K562 (cell line): ENCODE data around the gene CD151. TPM values are rescaled to one million over a fixed set of nuclear protein-coding genes. Genes with fewer than 3 reads are reported as not detected.
A peak's percentile ranks its signal among the peaks of the same experiment; 100 is the strongest.

ENCODE experiments used
- ATAC-seq: fragments of 200-7000 bp; cut with Tn5 transposase; 3 replicates; pipeline ENCODE4 v1.9.1; 2020; ENCODE audit warnings: moderate library complexity
- BruUV-seq: library from RNA; stranded (reverse); fragments of 400-500 nt; replicated peaks from 2 replicates; lab custom pipeline; 2021; lab: Mats Ljungman, UMichigan
- CTCF ChIA-PET: fragments of 300-600 bp; formaldehyde crosslinking; extraction: SDS; loops from one replicate; lab custom pipeline; 2021; ENCODE audit warnings: low intra/inter-chr PET ratio; lab: Yijun Ruan, JAX
- POLR2A ChIA-PET: fragments of 300-600, 350-650 bp; sonication (Branson Sonifier 250); formaldehyde crosslinking; extraction: SDS; loops from one replicate; lab custom pipeline; 2021; ENCODE audit warnings: antibody characterized with exemption, inconsistent platforms; lab: Yijun Ruan, JAX
- DNase-seq, 4 experiments: peaks; one replicate each; pipeline versions ENCODE4 v3.0.0 to v3.0.0-alpha.2; 2011 to 2018; ENCODE audit warnings: low spot score in 3 of 4, mixed read lengths in 3 of 4; ENCODE audit errors: extremely low read depth in 1 of 4
- FAIRE-seq: peaks from 2 replicates; lab custom pipeline; 2011; peaks lifted over from hg19 to GRCh38; lab: Jason Lieb, UNC
- H2AFZ ChIP-seq: 2 replicates; pipeline ENCODE4 v1.6.0; 2011; ENCODE audit warnings: low read depth, low read length, control low read depth, inconsistent platforms
- H3K27ac ChIP-seq: fragments of 200-600 bp; 3 replicates; pipeline ENCODE4 v1.8.0; 2011; ENCODE audit warnings: low read depth, mild to moderate bottlenecking, control low read depth, inconsistent platforms, low read length, moderate library complexity, mixed read lengths; ENCODE audit errors: extremely low read depth
- H3K27me3 ChIP-seq, 2 experiments: fragments of 300-600 bp in 1 of 2; 2 replicates in 1 of 2; 3 replicates in 1 of 2; pipeline versions ENCODE4 v1.6.0 to v1.8.0; 2011; ENCODE audit warnings: inconsistent platforms in 2 of 2, low read length in 2 of 2, mild to moderate bottlenecking in 1 of 2, mixed read lengths in 1 of 2, moderate library complexity in 1 of 2; ENCODE audit not compliant: control insufficient read depth in 2 of 2, insufficient read depth in 2 of 2
- H3K36me3 ChIP-seq: fragments of 300-600 bp; 3 replicates; pipeline ENCODE4 v1.8.0; 2011; ENCODE audit warnings: mild to moderate bottlenecking, low read length, inconsistent platforms; ENCODE audit not compliant: control insufficient read depth, insufficient read depth
- H3K4me1 ChIP-seq, 2 experiments: fragments of 200-600 bp in 1 of 2; replicated peaks in 1 of 2; 2 replicates in 1 of 2; 3 replicates in 1 of 2; pipeline versions ENCODE4 v1.5.1 to v1.8.0; 2011; ENCODE audit warnings: inconsistent platforms in 2 of 2, low read length in 2 of 2, mild to moderate bottlenecking in 1 of 2, mixed read lengths in 1 of 2, moderate library complexity in 1 of 2; ENCODE audit not compliant: control insufficient read depth in 2 of 2, insufficient read depth in 2 of 2
- H3K4me2 ChIP-seq: 2 replicates; pipeline ENCODE4 v1.6.1; 2011; ENCODE audit warnings: low read length, control low read depth, inconsistent platforms, mixed read lengths; ENCODE audit not compliant: insufficient read depth
- H3K4me3 ChIP-seq: fragments of 200-600 bp; sonication (generic), shearing (Covaris generic); 2 replicates; pipeline ENCODE4 v1.5.1; 2016; ENCODE audit warnings: control low read depth, inconsistent platforms
- H3K79me2 ChIP-seq: fragments of 200-600 bp; 3 replicates; pipeline ENCODE4 v1.8.0; 2011; ENCODE audit warnings: low read length, inconsistent platforms; ENCODE audit not compliant: control insufficient read depth, insufficient read depth
- H3K9ac ChIP-seq, 2 experiments: 2 replicates each; pipeline versions ENCODE4 v1.6.0 to v1.6.1; 2011; ENCODE audit warnings: low read depth in 2 of 2, low read length in 2 of 2, control low read depth in 1 of 2, inconsistent platforms in 1 of 2, mild to moderate bottlenecking in 1 of 2, mixed read lengths in 1 of 2; ENCODE audit not compliant: insufficient read depth in 1 of 2
- H3K9me1 ChIP-seq: one replicate; pipeline ENCODE4 v1.6.0; 2011; ENCODE audit warnings: inconsistent platforms, mild to moderate bottlenecking, low read length, moderate library complexity; ENCODE audit not compliant: control insufficient read depth, insufficient read depth
- H3K9me3 ChIP-seq: replicated peaks from 2 replicates; pipeline ENCODE4 v1.5.1; 2011; ENCODE audit warnings: low read depth, low read length, inconsistent platforms; ENCODE audit not compliant: control insufficient read depth, insufficient read depth
- H4K20me1 ChIP-seq: replicated peaks from 2 replicates; pipeline ENCODE4 v1.6.1; 2011; ENCODE audit warnings: low read length, inconsistent platforms, mixed read lengths; ENCODE audit not compliant: control insufficient read depth, insufficient read depth
- GATAD2A ChIP-seq: fragments of 450-650 bp; IDR thresholded peaks from 2 replicates; pipeline ENCODE4 v1.6.1; 2017
- MAZ ChIP-seq, 2 experiments: fragments of 450-650 bp in 1 of 2; sonication (generic) in 1 of 2; formaldehyde crosslinking; IDR thresholded peaks in 1 of 2; conservative IDR thresholded peaks in 1 of 2; 2 replicates each; pipeline versions ENCODE4 v1.4.0 to v1.5.0; 2020; ENCODE audit warnings: mild to moderate bottlenecking in 1 of 2, missing genetic modification reagents in 1 of 2
- NCOA1 ChIP-seq: fragments of 450-650 bp; IDR thresholded peaks from 2 replicates; pipeline ENCODE4 v1.6.1; 2016; ENCODE audit warnings: low read depth
- RBM34 ChIP-seq: fragments of 200-400 bp; formaldehyde crosslinking; IDR thresholded peaks from 2 replicates; pipeline ENCODE4 v1.6.1; 2018; ENCODE audit warnings: low read length, borderline replicate concordance; ENCODE audit not compliant: insufficient read depth
- WGBS: fragments of 100-300 bp; shearing (Covaris generic); methylation state at CpG from one replicate; pipeline ENCODE4 v1.1.6; 2016; ENCODE audit warnings: low coverage, mixed read lengths; ENCODE audit not compliant: insufficient coverage; ENCODE audit errors: missing lambda C conversion rate; 5-methylcytosine and 5-hydroxymethylcytosine counted together
- in situ Hi-C: fragments of 300-500 bp; cut with MboI; formaldehyde crosslinking; loops from 4 replicates; pipeline ENCODE4 v1.15.0; 2018; ENCODE audit warnings: inconsistent platforms, mixed read lengths
- intact Hi-C: fragments of 100-400 bp; cut with micrococcal nuclease; formaldehyde crosslinking; loops from 2 replicates; pipeline ENCODE4 v1.14.2; 2022
- polyA plus RNA-seq, 8 experiments: library from polyadenylated mRNA; depleted of rRNA in 4 of 8; stranded (reverse) in 5 of 8; unstranded in 3 of 8; fragments of >200 nt; fragmentation: Nextera tagmentation in 2 of 8; fragmentation: Illumina TruSeq in 1 of 8; extraction: Ambion mirVana in 2 of 8; extraction: Trizol in 1 of 8; gene quantifications; 2 replicates each; pipeline versions ENCODE4 v1.2.1 to v1.2.3, GENCODE V29; 2011 to 2014; ENCODE audit warnings: inconsistent platforms in 1 of 8, missing spikeins in 1 of 8
- total RNA-seq, 7 experiments: library from RNA; depleted of rRNA in 6 of 7; stranded (reverse); fragments of >200 nt in 6 of 7; fragmentation: Illumina TruSeq in 2 of 7; extraction: Trizol in 2 of 7; gene quantifications; 2 replicates each; pipeline versions ENCODE4 v1.2.1 to v1.2.3, GENCODE V29; 2011 to 2021; ENCODE audit warnings: low replicate concordance in 1 of 7
- TF ChIP-seq, protein P1 (sequence below): fragments of 250-450 bp; sonication (Bioruptor Pico); IDR thresholded peaks from 2 replicates; pipeline ENCODE4 v1.5.0; 2021
- TF ChIP-seq, protein P2 (sequence below), 3 experiments: fragments of 200-800 bp in 1 of 3; sonication (Bioruptor generic) in 1 of 3; sonication (generic) in 1 of 3; formaldehyde crosslinking in 1 of 3; IDR thresholded peaks; 2 replicates each; pipeline versions ENCODE4 v1.6.1 to v1.8.0; 2016 to 2022; ENCODE audit warnings: mild to moderate bottlenecking in 2 of 3, missing compliant biosample characterization in 2 of 3, missing genetic modification characterization in 2 of 3, missing genetic modification reagents in 1 of 3

Gene CD151
- total and polyA plus RNA-seq, 9 of the 15 experiments (the other 6 are each of a cell fraction or from before 2014, with no cell fraction given) = 2.3 to 187 (median 140) TPM

- TF ChIP-seq, protein P1, sequence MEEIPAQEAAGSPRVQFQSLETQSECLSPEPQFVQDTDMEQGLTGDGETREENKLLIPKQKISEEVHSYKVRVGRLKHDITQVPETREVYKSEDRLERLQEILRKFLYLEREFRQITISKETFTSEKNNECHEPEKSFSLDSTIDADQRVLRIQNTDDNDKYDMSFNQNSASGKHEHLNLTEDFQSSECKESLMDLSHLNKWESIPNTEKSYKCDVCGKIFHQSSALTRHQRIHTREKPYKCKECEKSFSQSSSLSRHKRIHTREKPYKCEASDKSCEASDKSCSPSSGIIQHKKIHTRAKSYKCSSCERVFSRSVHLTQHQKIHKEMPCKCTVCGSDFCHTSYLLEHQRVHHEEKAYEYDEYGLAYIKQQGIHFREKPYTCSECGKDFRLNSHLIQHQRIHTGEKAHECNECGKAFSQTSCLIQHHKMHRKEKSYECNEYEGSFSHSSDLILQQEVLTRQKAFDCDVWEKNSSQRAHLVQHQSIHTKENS (CRISPR knock-in tag) = no peak
- no peak for TF ChIP-seq RBM34
Observed at GRCh38 chr11:830295-831117, 2.2 kb upstream of the CD151 start (continued).

DNA sequence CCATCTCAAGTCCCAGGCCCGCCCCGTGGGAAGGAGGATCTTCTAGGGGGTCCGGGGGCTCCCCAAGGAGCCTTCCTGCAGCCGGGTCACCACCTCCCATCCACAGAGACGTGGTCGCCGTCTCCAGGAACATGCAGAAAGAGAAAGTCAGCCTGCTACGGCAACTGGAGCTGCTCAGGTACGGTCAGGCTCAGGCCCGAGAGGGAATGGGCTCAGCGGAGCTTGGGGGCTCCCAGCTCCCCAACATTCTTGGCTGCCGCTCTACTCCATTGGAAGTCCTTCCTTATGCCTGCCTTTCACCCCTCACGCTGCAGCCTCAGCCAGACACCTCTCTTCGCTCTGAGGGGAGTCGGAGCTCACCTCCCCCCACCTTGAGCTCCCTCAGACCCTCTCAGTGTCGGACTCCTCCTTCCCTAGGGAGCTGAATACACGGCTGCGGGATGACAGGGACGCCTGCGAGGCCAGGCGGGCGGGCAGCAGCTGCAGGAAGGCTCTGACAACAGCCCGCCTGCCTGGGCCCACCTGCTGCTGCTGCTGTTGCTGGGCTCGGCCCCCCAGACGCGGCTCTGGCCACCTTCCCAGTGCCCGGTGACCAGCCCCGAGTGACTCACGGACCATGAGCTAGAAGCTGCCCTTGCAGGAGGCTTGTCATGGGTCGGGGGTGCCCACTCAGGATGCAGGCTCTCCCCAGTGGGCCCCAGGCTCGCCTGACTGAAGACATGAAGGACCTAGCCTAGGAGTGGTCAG, 1.5 kb upstream of the CD151 start:
- in situ Hi-C loops (no loop called here), intact Hi-C loops (no loop called here)
- H3K27me3 ChIP-seq = no peaks in the 10 kb centered on the region
- H3K36me3 ChIP-seq = peaks cover 20% of the 10 kb centered on the region; the same call in 1 of the 3 replicates
- FAIRE-seq (no peak), ATAC-seq (no peak), DNase-seq (no peak)
- H2AFZ ChIP-seq = no peak overlapping the region
- peak overlapping the region in 1 of 2 experiments; percentile 96; a peak in 2 of 4 replicates for H3K9ac ChIP-seq
- ChIA-PET POLR2A (interaction anchor here (0.6 to 2.3 kb wide), 9 partner anchors 8 to 197 kb away, joined by 3 to 11 read pairs (median 4); partner anchors contain the start of gene PNPLA2), CTCF (no interaction called here)
- H4K20me1 ChIP-seq = peaks cover 7% of the 10 kb centered on the region
- H3K4me1 ChIP-seq = peaks cover 24 to 91% of the 10 kb centered on the region in 2 experiments
- no peak overlapping the region for H3K4me3 ChIP-seq
- no peak overlapping the region for H3K27ac ChIP-seq
- TF ChIP-seq GATAD2A (no peak), MAZ (CRISPR knock-in tag; conservative IDR thresholded peaks at IDR 0.05 in 1 of 2, IDR thresholded peaks at IDR 0.05 in 1 of 2) (no peak), NCOA1 (no peak)
- TF ChIP-seq, protein P2, sequence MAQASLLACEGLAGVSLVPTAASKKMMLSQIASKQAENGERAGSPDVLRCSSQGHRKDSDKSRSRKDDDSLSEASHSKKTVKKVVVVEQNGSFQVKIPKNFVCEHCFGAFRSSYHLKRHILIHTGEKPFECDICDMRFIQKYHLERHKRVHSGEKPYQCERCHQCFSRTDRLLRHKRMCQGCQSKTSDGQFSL (CRISPR knock-in tag; IDR thresholded peaks at IDR 0.05) = 0 out of 2 replicates have a peak, but pooled peaks have one; percentile 20
- TF ChIP-seq, protein P2 (tag; IDR thresholded peaks at IDR 0.05) = no peak
- BruUV-seq = no TSS peak
- no peak overlapping the region for H3K4me2 ChIP-seq
- peaks cover 41% of the 10 kb centered on the region for H3K79me2 ChIP-seq
- H3K9me3 ChIP-seq = no peaks in the 10 kb centered on the region
- peaks cover 5% of the 10 kb centered on the region for H3K9me1 ChIP-seq
- 84% methylated on average over 17 of the region's 31 CpGs for WGBS
